Lung (tissue), 12 donors: ENCODE measurements around the gene FALEC. TPM values are rescaled to one million over a fixed set of nuclear protein-coding genes. Genes with fewer than 3 reads are reported as not detected.

Source experiments
- ATAC-seq: fragments of 200-7000 bp; cut with Tn5 transposase; one replicate; pipeline ENCODE4 v1.9.1; 2020; ENCODE audit warnings: moderate number of reproducible peaks; ENCODE audit not compliant: insufficient read depth, low FRiP score
- DNase-seq, 3 donors: peaks; one replicate each; pipeline ENCODE4 v3.0.0-alpha.2; 2013 to 2017
- H3K27ac ChIP-seq, 2 donors: one replicate each; pipeline ENCODE4 v1.5.1; 2013; ENCODE audit warnings: mild to moderate bottlenecking in 2 of 2, moderate library complexity in 2 of 2, control low read depth in 1 of 2, inconsistent platforms in 1 of 2, low read depth in 1 of 2, low read length in 1 of 2
- H3K27me3 ChIP-seq, 3 donors: one replicate each; pipeline ENCODE4 v1.5.1; 2013; ENCODE audit warnings: low read length in 2 of 3; ENCODE audit not compliant: control insufficient read depth in 3 of 3, insufficient read depth in 3 of 3
- H3K36me3 ChIP-seq, 4 donors: one replicate each; pipeline ENCODE4 v1.5.1; 2013; ENCODE audit warnings: low read length in 4 of 4, mild to moderate bottlenecking in 1 of 4, moderate library complexity in 1 of 4; ENCODE audit not compliant: control insufficient read depth in 4 of 4, insufficient read depth in 4 of 4
- H3K4me1 ChIP-seq, 5 donors: one replicate each; pipeline ENCODE4 v1.5.1; 2013; ENCODE audit warnings: low read length in 5 of 5, mild to moderate bottlenecking in 2 of 5, moderate library complexity in 1 of 5; ENCODE audit not compliant: control insufficient read depth in 5 of 5, insufficient read depth in 5 of 5
- H3K4me3 ChIP-seq: one replicate; pipeline ENCODE4 v1.5.1; 2013; ENCODE audit warnings: mild to moderate bottlenecking, control low read depth, moderate library complexity
- H3K9ac ChIP-seq, 2 donors: one replicate each; pipeline ENCODE4 v1.5.1; 2013; ENCODE audit warnings: low read length in 2 of 2, control low read depth in 1 of 2; ENCODE audit not compliant: insufficient read depth in 1 of 2
- H3K9me3 ChIP-seq, 4 donors: one replicate each; pipeline ENCODE4 v1.5.1; 2013; ENCODE audit warnings: low read length in 3 of 4, mild to moderate bottlenecking in 1 of 4, moderate library complexity in 1 of 4; ENCODE audit not compliant: control insufficient read depth in 4 of 4, insufficient read depth in 3 of 4
- WGBS, 2 donors: extraction: QIAGEN DNeasy Blood & Tissue Kit; methylation state at CpG; one replicate each; pipeline ENCODE4 v1.1.7; 2013; 5-methylcytosine and 5-hydroxymethylcytosine counted together
- polyA plus RNA-seq, 2 donors: library from polyadenylated mRNA; stranded (reverse); fragments of 200-250 nt; gene quantifications; one replicate each; pipeline ENCODE4 v1.2.1, GENCODE V29; 2013
- total RNA-seq, 2 donors: library from RNA; depleted of rRNA in 1 of 2; stranded (reverse); fragments of >200 nt in 1 of 2; gene quantifications; one replicate each; pipeline ENCODE4 v1.2.1, GENCODE V29; 2014 to 2021
- TF ChIP-seq, protein P1 (sequence below): IDR thresholded peaks from 2 replicates; pipeline ENCODE4 v1.5.1; 2012; ENCODE audit warnings: mild to moderate bottlenecking; ENCODE audit errors: control extremely low read depth, extremely low read depth
- donor health status: control.
- donor health status: control.
- donor health status: Bipolar disorder and iron deficiency.
- donor health status: healthy.
- donor health status: DM: yes; HTN: yes; CAD: no.

The FALEC gene
- total and polyA plus RNA-seq, 4 donors: 0.09 TPM; not detected in 3

DNA sequence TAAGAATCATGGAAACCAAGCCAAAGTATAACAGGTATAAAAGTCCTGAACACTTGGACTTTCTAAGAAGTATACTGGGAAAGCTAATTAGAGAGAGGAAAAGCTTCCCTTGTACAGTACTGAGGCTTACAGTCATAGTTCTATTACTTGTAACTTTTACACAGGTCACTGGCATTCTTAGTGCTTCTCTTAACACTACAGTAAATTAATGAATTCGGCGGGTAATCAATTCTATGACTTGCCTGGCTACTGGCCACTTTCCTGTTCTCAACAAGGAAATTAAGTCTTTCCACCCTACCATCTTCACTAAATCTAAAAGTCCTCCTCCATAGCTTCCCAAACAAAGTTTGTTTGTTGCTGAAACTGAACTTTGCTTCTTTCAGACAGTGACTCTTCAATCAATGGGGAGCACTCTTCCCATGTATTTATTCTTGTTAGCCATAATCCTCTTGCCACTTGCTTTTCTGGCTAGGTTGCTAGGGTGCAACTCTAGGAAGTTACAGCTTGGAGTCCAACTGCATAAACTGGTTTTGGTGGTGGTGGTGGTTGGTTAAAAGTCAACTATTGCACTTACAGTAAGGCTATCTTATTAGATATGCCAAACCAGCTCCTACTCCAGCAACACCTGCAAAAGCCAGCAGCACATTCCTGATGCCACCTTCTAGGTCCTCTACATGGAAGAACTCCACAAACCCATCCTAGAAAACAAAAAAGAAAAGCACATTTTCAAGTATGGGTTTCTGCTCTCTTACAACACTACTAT is 61.4 kb downstream of the FALEC start:
- ATAC-seq (no peak), DNase-seq (peak in 2 of 3 donors; percentile 37 to 42)
- peak overlapping the region; percentile 87 for H3K4me3 ChIP-seq
- peak overlapping the region; percentile 97 to 98 for H3K9ac ChIP-seq
- WGBS, 2 donors: 5 to 51% methylated on average over 2 of the region's 2 CpGs
- no peaks in the 10 kb centered on the region for H3K9me3 ChIP-seq
- peaks cover 20 to 56% (median 34%) of the 10 kb centered on the region in 4 donors for H3K36me3 ChIP-seq
- peak overlapping the region; percentile 80 to 99 for H3K27ac ChIP-seq
- TF ChIP-seq, protein P1, sequence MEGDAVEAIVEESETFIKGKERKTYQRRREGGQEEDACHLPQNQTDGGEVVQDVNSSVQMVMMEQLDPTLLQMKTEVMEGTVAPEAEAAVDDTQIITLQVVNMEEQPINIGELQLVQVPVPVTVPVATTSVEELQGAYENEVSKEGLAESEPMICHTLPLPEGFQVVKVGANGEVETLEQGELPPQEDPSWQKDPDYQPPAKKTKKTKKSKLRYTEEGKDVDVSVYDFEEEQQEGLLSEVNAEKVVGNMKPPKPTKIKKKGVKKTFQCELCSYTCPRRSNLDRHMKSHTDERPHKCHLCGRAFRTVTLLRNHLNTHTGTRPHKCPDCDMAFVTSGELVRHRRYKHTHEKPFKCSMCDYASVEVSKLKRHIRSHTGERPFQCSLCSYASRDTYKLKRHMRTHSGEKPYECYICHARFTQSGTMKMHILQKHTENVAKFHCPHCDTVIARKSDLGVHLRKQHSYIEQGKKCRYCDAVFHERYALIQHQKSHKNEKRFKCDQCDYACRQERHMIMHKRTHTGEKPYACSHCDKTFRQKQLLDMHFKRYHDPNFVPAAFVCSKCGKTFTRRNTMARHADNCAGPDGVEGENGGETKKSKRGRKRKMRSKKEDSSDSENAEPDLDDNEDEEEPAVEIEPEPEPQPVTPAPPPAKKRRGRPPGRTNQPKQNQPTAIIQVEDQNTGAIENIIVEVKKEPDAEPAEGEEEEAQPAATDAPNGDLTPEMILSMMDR: no peak
- peaks cover 2 to 37% (median 17%) of the 10 kb centered on the region in 5 donors for H3K4me1 ChIP-seq
- H3K27me3 ChIP-seq: no peaks in the 10 kb centered on the region

DNA sequence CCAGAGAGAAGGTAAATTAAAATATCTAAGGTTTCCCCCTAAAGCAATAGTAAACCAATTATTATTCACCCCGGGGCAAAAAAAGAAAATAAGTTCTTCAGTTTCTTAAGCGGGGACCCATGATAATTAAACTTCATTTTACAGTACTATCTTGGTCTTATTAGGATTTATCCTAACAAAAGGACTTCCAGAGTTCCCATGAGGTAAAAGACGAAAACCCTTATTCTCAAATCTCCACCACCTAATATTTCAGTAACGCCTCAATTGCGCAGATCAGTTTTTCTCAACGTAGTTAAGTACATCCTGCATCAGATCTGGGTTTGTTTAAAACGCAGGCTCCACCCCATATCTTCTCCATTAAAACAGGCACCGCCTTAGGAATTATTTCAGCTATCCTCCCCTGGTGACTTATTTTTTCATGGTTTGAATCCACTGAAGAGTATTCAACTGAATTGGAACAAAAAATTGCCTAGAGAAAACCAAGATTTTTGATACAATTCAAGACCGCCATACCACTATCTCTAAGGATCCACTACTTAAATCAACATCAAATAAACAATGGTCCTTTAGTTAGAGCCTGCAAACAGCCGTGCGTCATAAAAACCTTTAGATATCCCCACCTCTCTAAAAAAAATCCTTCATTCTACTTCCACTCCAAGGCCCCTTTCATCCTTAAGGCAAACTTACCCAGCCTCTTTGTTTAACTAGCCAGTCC is 62.2 kb downstream of the FALEC start:
- Histone ChIP-seq H3K4me3 (peak overlapping the region; percentile 98), H3K27me3 (no peaks in the 10 kb centered on the region), H3K4me1 (peaks cover 2 to 37% (median 14%) of the 10 kb centered on the region in 5 donors), H3K27ac (peak overlapping the region; percentile 99), H3K9ac (peak overlapping the region; percentile 97 to 98), H3K36me3 (peaks cover 20 to 56% (median 33%) of the 10 kb centered on the region in 4 donors), H3K9me3 (no peaks in the 10 kb centered on the region)
- ATAC-seq (no peak), DNase-seq (peak in 2 of 3 donors; percentile 77 to 80)
- TF ChIP-seq, protein P1: no peak
- 2 to 6% methylated on average over 11 of the region's 11 CpGs for WGBS, 2 donors

DNA sequence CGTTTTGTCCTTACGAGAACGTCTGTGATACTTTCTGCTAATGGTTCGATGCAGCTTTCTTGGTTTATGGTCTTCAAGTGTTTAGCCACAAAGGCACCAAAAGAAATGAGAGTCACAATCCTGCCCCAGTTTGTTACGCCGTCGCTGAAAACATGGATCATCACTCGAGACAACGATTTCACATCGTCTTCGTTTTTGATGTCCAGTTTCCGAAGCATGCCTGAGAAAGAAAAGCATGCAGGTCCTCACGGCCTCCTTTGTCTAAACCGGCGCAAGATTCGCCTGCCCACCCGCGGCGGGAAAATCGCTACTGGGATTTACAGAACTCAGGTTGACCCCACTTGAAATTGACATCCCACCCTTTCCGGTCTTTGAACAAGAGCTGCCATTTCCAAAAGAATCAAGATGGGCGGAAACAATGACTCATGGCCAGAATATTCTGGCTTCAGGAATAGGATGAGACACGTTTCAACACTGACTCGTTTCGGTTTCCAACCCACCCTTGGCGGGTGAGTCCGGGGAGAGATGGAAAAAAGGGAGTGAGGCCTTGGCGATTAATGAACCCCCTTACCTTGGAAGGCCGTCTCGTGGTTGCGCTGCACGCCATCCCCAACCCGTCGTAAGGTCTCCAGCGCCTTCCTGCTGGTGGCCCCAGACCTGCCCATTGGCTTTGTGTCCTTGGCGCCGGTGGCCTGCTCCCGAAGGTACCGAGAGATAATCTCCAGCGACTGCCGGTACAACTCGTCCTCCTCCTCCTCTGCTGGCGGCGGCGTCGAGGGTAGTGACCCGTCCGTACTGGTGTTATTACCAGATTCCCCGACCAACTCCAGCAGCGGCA is 62.9 kb downstream of the FALEC start:
- H3K36me3 ChIP-seq: peaks cover 15 to 50% (median 27%) of the 10 kb centered on the region in 4 donors
- 0% methylated on average over 50 of the region's 50 CpGs for WGBS, 2 donors
- H3K4me1 ChIP-seq: peaks cover under 1 to 37% (median 14%) of the 10 kb centered on the region in 5 donors
- no peaks in the 10 kb centered on the region for H3K9me3 ChIP-seq
- peak; percentile 74 to 91 (median 88) for DNase-seq
- peak; percentile 38 for ATAC-seq
- no peaks in the 10 kb centered on the region for H3K27me3 ChIP-seq
- H3K9ac ChIP-seq: peak overlapping the region; percentile 97 to 98
- peak overlapping the region; percentile 99 for H3K27ac ChIP-seq
- TF ChIP-seq, protein P1: no peak
- H3K4me3 ChIP-seq: peak overlapping the region; percentile 98
